Measurements from ENCODE around the gene AKT2. TPM values are rescaled to one million over a fixed set of nuclear protein-coding genes. Genes with fewer than 3 reads are reported as not detected.

Gene AKT2
- total RNA-seq, 1 experiment from 2014 or later = 150 TPM

DNA sequence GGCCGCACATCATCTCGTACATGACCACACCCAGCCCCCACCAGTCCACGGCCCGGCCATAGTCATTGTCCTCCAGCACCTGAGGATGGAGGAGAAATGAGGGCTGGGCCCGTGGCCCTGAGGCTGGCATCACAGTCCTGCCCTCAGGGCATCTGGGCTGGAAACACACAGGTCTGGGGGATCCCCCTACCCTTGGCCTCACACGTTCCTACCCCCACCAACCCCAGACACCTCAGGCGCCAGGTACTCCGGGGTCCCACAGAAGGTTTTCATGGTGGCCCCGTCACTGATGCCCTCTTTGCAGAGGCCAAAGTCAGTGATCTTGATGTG, 49.2 kb downstream of the AKT2 start:
- Histone ChIP-seq H2BK20ac (ENCODE audit: low read depth, low read length, poor library complexity, severe bottlenecking) (no peak overlapping the region), H3K4ac (ENCODE audit: low read depth, low read length) (no peak overlapping the region), H4K20me1 (ENCODE audit: control insufficient read depth, insufficient read depth, insufficient read length) (no peaks in the 10 kb centered on the region), H2AFZ (ENCODE audit: low read length) (no peak overlapping the region), H3K14ac (ENCODE audit: insufficient read depth, low read length) (no peak overlapping the region), H4K91ac (ENCODE audit: insufficient read length, low read depth, low read length) (no peak overlapping the region), H2BK15ac (ENCODE audit: low read depth, low read length) (no peak overlapping the region), H3T11ph (ENCODE audit: low read length) (no peak overlapping the region), H3K4me2 (ENCODE audit: insufficient read depth, insufficient read length, low read length) (no peak overlapping the region), H2BK120ac (ENCODE audit: low read depth, low read length, poor library complexity, severe bottlenecking) (no peak overlapping the region), H3K79me1 (ENCODE audit: insufficient read depth, low read depth, low read length, poor library complexity, severe bottlenecking) (no peaks in the 10 kb centered on the region), H3K23ac (ENCODE audit: insufficient read length, low read depth, low read length) (no peak overlapping the region), H4K8ac (replicated peaks; ENCODE audit: insufficient read length, low read depth, low read length) (no peak overlapping the region), H3K4me1 (ENCODE audit: insufficient read depth, low read length) (peaks cover 2% of the 10 kb centered on the region; the same call in 1 of the 2 replicates), H3K9ac (ENCODE audit: extremely low read depth, insufficient read length, low read length) (no peak overlapping the region), H3K18ac (ENCODE audit: insufficient read length, low read depth, low read length) (no peak overlapping the region), H2BK5ac (ENCODE audit: insufficient read length, low read length) (no peak overlapping the region), H3K27ac (ENCODE audit: insufficient read length, low read depth, low read length) (no peak overlapping the region), H4K5ac (ENCODE audit: insufficient read length, low read depth, low read length) (no peak overlapping the region), H3K79me2 (ENCODE audit: insufficient read depth, low read length) (no peaks in the 10 kb centered on the region), H2AK5ac (ENCODE audit: insufficient read length, low read length) (no peak overlapping the region), H3K27me3 (ENCODE audit: insufficient read depth, low read length) (no peaks in the 10 kb centered on the region), H3K9me3 (ENCODE audit: control insufficient read depth, low read depth, low read length) (no peaks in the 10 kb centered on the region), H3K56ac (ENCODE audit: insufficient read length, low read depth, low read length) (no peak overlapping the region), H3K23me2 (ENCODE audit: insufficient read length, low read depth, low read length, poor library complexity, severe bottlenecking) (no peaks in the 10 kb centered on the region), H2BK12ac (ENCODE audit: insufficient read length, low read depth, low read length) (no peak overlapping the region)
- no peak overlapping the region for H3K4me3 Mint-ChIP-seq
- TF ChIP-seq CTCF (conservative IDR thresholded peaks at IDR 0.05) = no peak
- H3K36me3 Mint-ChIP-seq (ENCODE audit: insufficient read depth in 1 of 3, low read depth in 3 of 3) = peaks cover 7 to 44% (median 39%) of the 10 kb centered on the region in 3 experiments; a peak in 6 of 7 replicates
- peaks cover 15 to 17% of the 10 kb centered on the region in 2 experiments for H3K4me1 Mint-ChIP-seq
- DNase-seq = no peak
- H3K27ac Mint-ChIP-seq = no peak overlapping the region
- H3K9me3 Mint-ChIP-seq = no peaks in the 10 kb centered on the region
- H3K27me3 Mint-ChIP-seq (ENCODE audit: low read depth) = no peaks in the 10 kb centered on the region
- no CpG with 5 or more reads among the region's 9 CpGs for WGBS (ENCODE audit: extremely low coverage, insufficient read length, low lambda C conversion rate)
